Activated naive CD8-positive, alpha-beta T cell treated with anti-CD3 and anti-CD28 coated beads for 36 hours (primary cell): ENCODE results near the gene NEURL3. TPM values are rescaled to one million over a fixed set of nuclear protein-coding genes. Genes with fewer than 3 reads are reported as not detected.

Source experiments
- DNase-seq: peaks from one replicate; pipeline ENCODE4 v3.0.0; 2021
- H3K27ac Mint-ChIP-seq: one replicate; pipeline ENCODE4 v1.8.0; 2022; ENCODE audit warnings: mild to moderate bottlenecking, moderate library complexity, mixed read lengths
- H3K27me3 Mint-ChIP-seq: one replicate; pipeline ENCODE4 v1.8.0; 2022; ENCODE audit warnings: mild to moderate bottlenecking, mixed read lengths
- H3K36me3 Mint-ChIP-seq: one replicate; pipeline ENCODE4 v1.8.0; 2021; ENCODE audit warnings: mild to moderate bottlenecking, mixed read lengths
- H3K4me1 Mint-ChIP-seq: one replicate; pipeline ENCODE4 v1.8.0; 2021; ENCODE audit warnings: mixed read lengths
- H3K4me3 Mint-ChIP-seq: one replicate; pipeline ENCODE4 v1.8.0; 2022; ENCODE audit warnings: mild to moderate bottlenecking, moderate library complexity, mixed read lengths
- H3K9me3 Mint-ChIP-seq: one replicate; pipeline ENCODE4 v1.8.0; 2022; ENCODE audit warnings: mixed read lengths
- total RNA-seq, 2 experiments: library from RNA; stranded (reverse); gene quantifications; one replicate each; pipeline ENCODE4 v1.2.3, GENCODE V29; 2021

The NEURL3 gene
- total RNA-seq, 2 experiments from 2014 or later: 0.16 TPM; not detected in 1

- peaks cover 3% of the 10 kb centered on the region for H3K27me3 Mint-ChIP-seq
- DNase-seq: no peak
- no peak overlapping the region for H3K27ac Mint-ChIP-seq
- no peaks in the 10 kb centered on the region for H3K36me3 Mint-ChIP-seq
- peaks cover 44% of the 10 kb centered on the region for H3K4me1 Mint-ChIP-seq
- H3K9me3 Mint-ChIP-seq: no peaks in the 10 kb centered on the region
- H3K4me3 Mint-ChIP-seq: no peak overlapping the region
Measured at GRCh38 chr2:96525211-96525507, 20.0 kb upstream of the NEURL3 start.

- Mint-ChIP-seq H3K4me3 (no peak overlapping the region), H3K4me1 (peaks cover 39% of the 10 kb centered on the region), H3K9me3 (no peaks in the 10 kb centered on the region), H3K27me3 (peaks cover 3% of the 10 kb centered on the region), H3K27ac (no peak overlapping the region), H3K36me3 (no peaks in the 10 kb centered on the region)
- DNase-seq: no peak
Measured at GRCh38 chr2:96524482-96525210, 19.5 kb upstream of the NEURL3 start.

GRCh38 chr2:96523659-96524481 lies 18.7 kb upstream of the NEURL3 start:
- H3K4me1 Mint-ChIP-seq: peaks cover 33% of the 10 kb centered on the region

GRCh38 chr2:96522304-96523203 lies 17.4 kb upstream of the NEURL3 start:
- peaks cover under 1% of the 10 kb centered on the region for H3K36me3 Mint-ChIP-seq
- peaks cover 21% of the 10 kb centered on the region for H3K4me1 Mint-ChIP-seq
- H3K27ac Mint-ChIP-seq: no peak overlapping the region
- no peak overlapping the region for H3K4me3 Mint-ChIP-seq
- peaks cover 3% of the 10 kb centered on the region for H3K27me3 Mint-ChIP-seq
- H3K9me3 Mint-ChIP-seq: no peaks in the 10 kb centered on the region
- DNase-seq: no peak

More at GRCh38 chr2:96523659-96524481, 18.7 kb upstream of the NEURL3 start:
- Mint-ChIP-seq H3K27me3 (peaks cover 3% of the 10 kb centered on the region), H3K9me3 (no peaks in the 10 kb centered on the region), H3K27ac (no peak overlapping the region), H3K36me3 (no peaks in the 10 kb centered on the region), H3K4me3 (no peak overlapping the region)
- DNase-seq: no peak

- peaks cover 5% of the 10 kb centered on the region for H3K36me3 Mint-ChIP-seq
- peaks cover 15% of the 10 kb centered on the region for H3K4me1 Mint-ChIP-seq
- no peak for DNase-seq
- H3K9me3 Mint-ChIP-seq: peaks cover 7% of the 10 kb centered on the region
- H3K4me3 Mint-ChIP-seq: no peak overlapping the region
- no peak overlapping the region for H3K27ac Mint-ChIP-seq
- H3K27me3 Mint-ChIP-seq: peaks cover 3% of the 10 kb centered on the region
Measured at GRCh38 chr2:96521219-96521618, 16.1 kb upstream of the NEURL3 start.

- Mint-ChIP-seq H3K27me3 (peaks cover under 1% of the 10 kb centered on the region), H3K9me3 (peaks cover 7% of the 10 kb centered on the region), H3K36me3 (peaks cover 5% of the 10 kb centered on the region), H3K27ac (no peak overlapping the region), H3K4me1 (peaks cover 15% of the 10 kb centered on the region), H3K4me3 (no peak overlapping the region)
- DNase-seq: no peak
Measured at GRCh38 chr2:96520697-96521096, 15.5 kb upstream of the NEURL3 start.

GRCh38 chr2:96520231-96520630 lies 15.1 kb upstream of the NEURL3 start:
- peaks cover 7% of the 10 kb centered on the region for H3K9me3 Mint-ChIP-seq
- H3K4me3 Mint-ChIP-seq: no peak overlapping the region
- no peaks in the 10 kb centered on the region for H3K27me3 Mint-ChIP-seq
- DNase-seq: no peak
- H3K27ac Mint-ChIP-seq: no peak overlapping the region
- H3K4me1 Mint-ChIP-seq: peaks cover 15% of the 10 kb centered on the region
- H3K36me3 Mint-ChIP-seq: peaks cover 5% of the 10 kb centered on the region

- H3K27me3 Mint-ChIP-seq: peaks cover 2% of the 10 kb centered on the region
- peaks cover 7% of the 10 kb centered on the region for H3K4me1 Mint-ChIP-seq
- no peak overlapping the region for H3K4me3 Mint-ChIP-seq
- no peak for DNase-seq
- H3K9me3 Mint-ChIP-seq: peaks cover 7% of the 10 kb centered on the region
- H3K27ac Mint-ChIP-seq: no peak overlapping the region
- H3K36me3 Mint-ChIP-seq: peaks cover 5% of the 10 kb centered on the region
Measured at GRCh38 chr2:96517079-96517478, 11.9 kb upstream of the NEURL3 start.

- H3K27ac Mint-ChIP-seq: no peak overlapping the region
- peaks cover 7% of the 10 kb centered on the region for H3K9me3 Mint-ChIP-seq
- DNase-seq: no peak
- H3K36me3 Mint-ChIP-seq: peaks cover 5% of the 10 kb centered on the region
- H3K4me3 Mint-ChIP-seq: no peak overlapping the region
- H3K4me1 Mint-ChIP-seq: no peaks in the 10 kb centered on the region
- peaks cover 7% of the 10 kb centered on the region for H3K27me3 Mint-ChIP-seq
Measured at GRCh38 chr2:96514521-96514920, 9.4 kb upstream of the NEURL3 start.

- H3K9me3 Mint-ChIP-seq: peaks cover 7% of the 10 kb centered on the region
- H3K4me1 Mint-ChIP-seq: peaks cover 10% of the 10 kb centered on the region
- no peak overlapping the region for H3K27ac Mint-ChIP-seq
- no peak for DNase-seq
- no peak overlapping the region for H3K4me3 Mint-ChIP-seq
- peaks cover 14% of the 10 kb centered on the region for H3K27me3 Mint-ChIP-seq
- H3K36me3 Mint-ChIP-seq: peaks cover 3% of the 10 kb centered on the region
Measured at GRCh38 chr2:96512341-96512740, 7.2 kb upstream of the NEURL3 start.

GRCh38 chr2:96511851-96512250 lies 6.7 kb upstream of the NEURL3 start:
- Mint-ChIP-seq H3K9me3 (peaks cover 3% of the 10 kb centered on the region), H3K4me3 (no peak overlapping the region), H3K27ac (no peak overlapping the region), H3K27me3 (peaks cover 14% of the 10 kb centered on the region), H3K4me1 (peaks cover 10% of the 10 kb centered on the region), H3K36me3 (no peaks in the 10 kb centered on the region)
- DNase-seq: no peak

- no peak overlapping the region for H3K27ac Mint-ChIP-seq
- peaks cover 10% of the 10 kb centered on the region for H3K4me1 Mint-ChIP-seq
- peaks cover 14% of the 10 kb centered on the region for H3K27me3 Mint-ChIP-seq
- no peak for DNase-seq
- no peaks in the 10 kb centered on the region for H3K9me3 Mint-ChIP-seq
- no peak overlapping the region for H3K4me3 Mint-ChIP-seq
- H3K36me3 Mint-ChIP-seq: no peaks in the 10 kb centered on the region
Measured at GRCh38 chr2:96510931-96511595, 5.9 kb upstream of the NEURL3 start.

- H3K4me1 Mint-ChIP-seq: peaks cover 10% of the 10 kb centered on the region
- H3K4me3 Mint-ChIP-seq: no peak overlapping the region
- H3K27ac Mint-ChIP-seq: no peak overlapping the region
- H3K9me3 Mint-ChIP-seq: no peaks in the 10 kb centered on the region
- H3K27me3 Mint-ChIP-seq: peaks cover 14% of the 10 kb centered on the region
- no peaks in the 10 kb centered on the region for H3K36me3 Mint-ChIP-seq
- no peak for DNase-seq
Measured at GRCh38 chr2:96509847-96510230, 4.7 kb upstream of the NEURL3 start.

- Mint-ChIP-seq H3K4me1 (peaks cover 10% of the 10 kb centered on the region), H3K4me3 (no peak overlapping the region), H3K9me3 (no peaks in the 10 kb centered on the region), H3K36me3 (no peaks in the 10 kb centered on the region), H3K27ac (no peak overlapping the region), H3K27me3 (peaks cover 14% of the 10 kb centered on the region)
- DNase-seq: peak; percentile 74
Measured at GRCh38 chr2:96509114-96509846, 4.1 kb upstream of the NEURL3 start.
